ENCODE data around the gene KLRK1. TPM values are rescaled to one million over a fixed set of nuclear protein-coding genes. Genes with fewer than 3 reads are reported as not detected.
"Not testable (repeated sequence)": the region's sequence is repeated elsewhere in the genome, so short reads cannot be mapped to it uniquely, and the experiment has no call there.

KLRK1 gene
- total RNA-seq, 2 experiments from 2014 or later, result 0.35 to 0.50 TPM

DNA sequence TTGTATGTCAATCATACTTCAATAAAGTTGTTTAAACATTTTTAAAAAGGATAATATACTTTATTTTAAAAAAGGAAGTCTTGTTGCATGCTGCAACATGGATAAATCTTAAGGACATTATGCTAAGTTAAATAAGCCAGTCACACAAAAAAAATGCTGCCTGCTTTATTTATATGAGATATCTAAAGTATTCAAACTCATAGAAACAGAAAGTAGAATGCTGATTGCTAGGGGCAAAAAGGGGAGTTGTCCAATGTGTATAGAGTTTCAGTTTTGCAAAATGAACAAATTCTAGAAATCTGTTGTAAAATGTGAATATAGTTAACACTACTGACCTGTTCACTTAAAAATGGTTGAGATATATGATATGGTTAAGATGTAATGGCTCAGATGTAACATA lies 11.0 kb upstream of the KLRK1 start:
- Mint-ChIP-seq H3K9me3 (no peaks in the 10 kb centered on the region), H3K27me3 (ENCODE audit: low read depth) (peaks cover 6% of the 10 kb centered on the region), H3K4me1 (ENCODE audit: low read depth) (no peaks in the 10 kb centered on the region), H3K4me3 (no peak overlapping the region), H3K36me3 (ENCODE audit: low read depth) (no peaks in the 10 kb centered on the region), H3K27ac (no peak overlapping the region)
- CTCF ChIA-PET, result no interaction called here
- intact Hi-C loops (cut with micrococcal nuclease), result no loop called here
- no peak for DNase-seq

DNA sequence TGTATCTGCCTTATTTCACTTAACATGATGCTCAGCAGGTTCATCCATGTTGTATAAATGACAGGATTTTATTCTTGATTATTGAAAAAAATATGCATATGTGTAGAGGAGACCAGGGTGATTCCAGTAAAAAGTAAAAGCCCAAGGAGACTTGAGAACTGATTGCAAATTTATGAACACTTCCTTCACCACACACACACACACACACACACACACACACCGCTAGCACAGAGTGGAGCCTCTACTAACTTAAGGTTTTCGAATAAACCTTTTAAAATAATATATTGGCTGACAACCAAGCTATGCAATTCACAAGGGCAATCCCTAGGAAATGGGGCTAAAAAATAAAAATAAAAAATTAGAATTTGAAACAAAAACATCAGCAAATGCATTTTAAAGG lies 8.3 kb upstream of the KLRK1 start:
- CTCF ChIA-PET, result no interaction called here
- peaks cover 8% of the 10 kb centered on the region for H3K27me3 Mint-ChIP-seq (ENCODE audit: low read depth)
- no peaks in the 10 kb centered on the region for H3K4me1 Mint-ChIP-seq (ENCODE audit: low read depth)
- H3K4me3 Mint-ChIP-seq, result no peak overlapping the region
- DNase-seq, result no peak
- intact Hi-C loops (cut with micrococcal nuclease), result no loop called here
- no peaks in the 10 kb centered on the region for H3K9me3 Mint-ChIP-seq
- no peaks in the 10 kb centered on the region for H3K36me3 Mint-ChIP-seq (ENCODE audit: low read depth)
- no peak overlapping the region for H3K27ac Mint-ChIP-seq

DNA sequence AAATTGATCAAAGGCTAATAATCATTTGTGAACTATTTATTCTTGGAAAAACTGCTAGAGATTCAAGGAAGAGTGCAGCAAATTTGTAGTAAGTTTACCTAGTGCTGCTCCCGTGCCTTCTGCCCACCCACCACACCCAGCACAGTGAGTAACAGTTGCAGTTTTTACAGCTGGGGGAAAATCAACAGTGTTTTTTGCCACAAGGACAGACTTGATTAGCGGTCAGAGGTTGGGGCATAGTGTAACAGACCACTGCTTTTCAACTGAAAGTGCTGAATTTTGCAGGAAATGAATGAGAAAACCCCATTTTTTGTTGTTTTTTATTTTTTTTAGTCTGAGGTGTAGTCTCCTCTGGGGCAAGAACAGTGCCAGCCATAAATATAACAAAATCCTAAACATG lies 7.5 kb upstream of the KLRK1 start:
- intact Hi-C loops (cut with micrococcal nuclease), result no loop called here
- no peak for DNase-seq
- peaks cover 10% of the 10 kb centered on the region for H3K27me3 Mint-ChIP-seq (ENCODE audit: low read depth)
- no peak overlapping the region for H3K27ac Mint-ChIP-seq
- H3K9me3 Mint-ChIP-seq, result no peaks in the 10 kb centered on the region
- CTCF ChIA-PET, result no interaction called here
- H3K36me3 Mint-ChIP-seq (ENCODE audit: low read depth), result no peaks in the 10 kb centered on the region
- H3K4me3 Mint-ChIP-seq, result no peak overlapping the region
- H3K4me1 Mint-ChIP-seq (ENCODE audit: low read depth), result no peaks in the 10 kb centered on the region

DNA sequence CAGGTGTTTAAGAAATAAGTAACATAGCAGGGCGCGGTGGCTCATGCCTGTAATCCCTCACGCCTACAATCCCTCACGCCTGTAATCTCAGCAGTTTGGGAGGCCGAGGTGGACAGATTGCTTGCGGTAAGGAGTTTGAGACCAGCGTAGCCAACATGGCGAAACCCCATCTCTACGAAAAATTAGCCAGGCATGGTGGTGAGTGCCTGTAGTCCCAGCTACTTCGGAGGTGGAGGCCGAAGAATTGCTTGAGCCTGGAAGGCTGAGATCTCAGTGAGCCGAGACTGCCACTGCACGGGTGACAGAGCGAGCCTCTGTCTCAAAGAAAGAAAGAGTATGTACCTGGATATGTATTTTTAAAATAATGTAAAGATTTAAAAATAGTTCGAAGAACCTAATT lies 6.3 kb upstream of the KLRK1 start:
- not testable (repeated sequence) for H3K9me3 Mint-ChIP-seq, H3K27ac Mint-ChIP-seq, DNase-seq

DNA sequence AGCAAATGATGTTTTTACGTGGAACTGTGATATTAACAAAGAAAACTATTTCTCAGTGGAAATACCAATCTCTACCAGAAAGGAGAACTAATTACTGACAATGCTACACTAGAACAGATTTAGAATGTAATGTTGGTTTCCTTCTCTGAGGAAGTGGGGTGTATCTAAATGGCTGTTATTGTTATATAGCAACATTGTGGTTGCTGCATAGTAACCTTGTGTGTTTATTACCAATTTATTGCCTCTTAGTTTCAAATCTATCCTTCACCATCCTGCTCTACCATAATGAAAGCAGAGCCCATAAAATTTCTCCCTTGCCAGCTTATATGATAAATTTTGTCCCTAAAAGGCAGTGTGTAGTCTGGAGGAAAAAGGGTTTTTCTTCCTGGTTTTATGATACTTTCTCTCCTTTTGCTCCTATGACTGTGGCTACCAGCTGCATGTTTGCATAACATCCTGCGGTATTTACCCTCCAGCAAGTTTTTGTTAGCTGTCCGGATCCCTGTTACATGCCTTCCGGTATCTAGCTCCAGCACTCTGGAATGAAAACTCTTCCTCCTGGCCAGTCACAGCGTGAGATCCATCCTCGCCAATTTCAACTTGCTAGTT lies 5.7 kb upstream of the KLRK1 start:
- peaks cover 10% of the 10 kb centered on the region for H3K27me3 Mint-ChIP-seq (ENCODE audit: low read depth)
- no peaks in the 10 kb centered on the region for H3K9me3 Mint-ChIP-seq
- peaks cover 2% of the 10 kb centered on the region for H3K4me1 Mint-ChIP-seq (ENCODE audit: low read depth)
- intact Hi-C loops (cut with micrococcal nuclease), result no loop called here
- DNase-seq, result no peak
- no peaks in the 10 kb centered on the region for H3K36me3 Mint-ChIP-seq (ENCODE audit: low read depth)
- CTCF ChIA-PET, result no interaction called here
- no peak overlapping the region for H3K4me3 Mint-ChIP-seq
- H3K27ac Mint-ChIP-seq, result no peak overlapping the region

More for the DNA sequence above, 6.3 kb upstream of the KLRK1 start:
- H3K4me3 Mint-ChIP-seq; H3K36me3 Mint-ChIP-seq (ENCODE audit: low read depth); H3K27me3 Mint-ChIP-seq (ENCODE audit: low read depth); CTCF ChIA-PET; H3K4me1 Mint-ChIP-seq (ENCODE audit: low read depth); intact Hi-C loops (cut with micrococcal nuclease): not testable (repeated sequence)

DNA sequence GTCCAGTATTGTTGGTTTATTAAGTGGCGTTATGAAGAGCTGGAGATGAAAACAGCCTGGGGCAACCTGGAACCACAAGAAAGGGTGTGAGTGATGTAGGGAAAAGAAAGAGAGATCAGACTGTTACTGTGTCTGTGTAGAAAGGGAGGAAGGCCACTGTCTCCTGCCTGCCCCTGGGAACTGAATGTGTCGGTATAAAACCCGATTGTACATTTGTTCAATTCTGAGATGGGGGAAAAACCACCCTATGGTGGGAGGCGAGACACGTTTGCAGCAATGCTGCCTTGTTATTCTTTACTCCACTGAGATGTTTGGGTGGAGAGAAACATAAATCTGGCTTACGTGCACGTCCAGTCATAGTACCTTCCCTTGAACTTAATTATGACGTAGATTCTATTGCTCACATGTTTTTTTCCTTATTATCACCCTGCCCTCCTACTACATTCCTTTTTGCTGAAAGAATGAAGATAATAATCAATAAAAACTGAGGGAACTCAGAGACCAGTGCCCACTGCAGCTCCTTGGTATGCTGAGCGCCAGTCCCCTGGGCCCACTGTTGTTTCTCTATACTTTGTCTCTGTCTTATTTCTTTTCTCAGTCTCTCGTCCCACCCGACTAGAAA lies 4.8 kb upstream of the KLRK1 start:
- CTCF ChIA-PET; H3K4me3 Mint-ChIP-seq; DNase-seq; H3K36me3 Mint-ChIP-seq (ENCODE audit: low read depth); H3K27ac Mint-ChIP-seq; H3K9me3 Mint-ChIP-seq; intact Hi-C loops (cut with micrococcal nuclease); H3K27me3 Mint-ChIP-seq (ENCODE audit: low read depth); H3K4me1 Mint-ChIP-seq (ENCODE audit: low read depth): not testable (repeated sequence)

DNA sequence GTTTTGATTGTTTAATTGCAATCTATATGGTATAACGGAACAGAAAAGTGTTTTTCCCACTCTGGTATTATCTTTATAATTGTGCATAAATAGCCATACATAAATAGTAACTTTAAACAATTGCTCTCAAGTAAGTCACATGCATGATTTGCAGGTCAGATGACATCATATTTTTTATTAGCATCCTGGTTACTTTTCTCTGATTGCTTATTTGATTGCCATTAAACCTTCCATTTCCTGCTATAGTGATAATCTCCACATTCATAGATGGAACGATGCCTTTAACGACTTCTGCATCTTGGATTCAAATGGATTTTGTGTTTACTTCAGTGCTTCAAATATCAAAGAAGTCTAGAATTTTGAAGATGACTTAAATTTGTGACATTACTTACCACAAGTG lies 3.5 kb upstream of the KLRK1 start:
- DNase-seq, result no peak
- Mint-ChIP-seq H3K27ac (no peak overlapping the region), H3K4me1 (ENCODE audit: low read depth) (peaks cover 8% of the 10 kb centered on the region), H3K36me3 (ENCODE audit: low read depth) (no peaks in the 10 kb centered on the region), H3K27me3 (ENCODE audit: low read depth) (peaks cover 10% of the 10 kb centered on the region), H3K9me3 (no peaks in the 10 kb centered on the region), H3K4me3 (no peak overlapping the region)
- intact Hi-C loops (cut with micrococcal nuclease), result no loop called here
- CTCF ChIA-PET, result no interaction called here

DNA sequence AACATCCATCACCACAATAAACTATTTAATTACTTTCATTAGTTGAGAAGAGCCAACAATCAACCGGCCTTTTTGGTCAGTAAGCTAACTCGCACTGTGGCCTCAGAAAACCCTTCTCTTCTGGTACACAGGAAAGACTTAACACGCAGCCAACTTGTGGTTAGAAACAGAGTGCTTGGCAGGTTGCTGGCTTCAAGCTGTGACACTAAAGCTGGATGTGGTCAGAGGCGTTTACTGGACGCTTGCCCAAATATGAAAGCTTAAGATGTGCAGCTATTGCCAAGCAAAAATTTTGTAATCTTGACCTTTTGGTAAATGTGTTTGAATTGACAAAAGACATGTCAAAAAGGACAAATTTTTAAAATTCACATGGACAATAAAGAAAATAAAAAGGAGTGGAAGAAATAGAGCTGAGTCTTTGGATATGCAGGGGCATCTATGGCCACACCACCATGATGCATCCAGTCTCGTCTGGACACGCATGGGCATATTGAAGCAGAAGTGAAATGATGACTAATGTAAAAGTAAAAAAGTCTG lies 2.6 kb upstream of the KLRK1 start:
- DNase-seq, result no peak
- no peak overlapping the region for H3K4me3 Mint-ChIP-seq
- no peaks in the 10 kb centered on the region for H3K36me3 Mint-ChIP-seq (ENCODE audit: low read depth)
- peaks cover 7% of the 10 kb centered on the region for H3K27me3 Mint-ChIP-seq (ENCODE audit: low read depth)
- H3K27ac Mint-ChIP-seq, result no peak overlapping the region
- H3K9me3 Mint-ChIP-seq, result no peaks in the 10 kb centered on the region
- peaks cover 8% of the 10 kb centered on the region for H3K4me1 Mint-ChIP-seq (ENCODE audit: low read depth)
- CTCF ChIA-PET, result interaction anchor here (0.6 kb wide), 1 partner anchor 806 kb away, joined by 3 read pairs; no protein-coding TSS in a partner anchor
- intact Hi-C loops (cut with micrococcal nuclease), result no loop called here

DNA sequence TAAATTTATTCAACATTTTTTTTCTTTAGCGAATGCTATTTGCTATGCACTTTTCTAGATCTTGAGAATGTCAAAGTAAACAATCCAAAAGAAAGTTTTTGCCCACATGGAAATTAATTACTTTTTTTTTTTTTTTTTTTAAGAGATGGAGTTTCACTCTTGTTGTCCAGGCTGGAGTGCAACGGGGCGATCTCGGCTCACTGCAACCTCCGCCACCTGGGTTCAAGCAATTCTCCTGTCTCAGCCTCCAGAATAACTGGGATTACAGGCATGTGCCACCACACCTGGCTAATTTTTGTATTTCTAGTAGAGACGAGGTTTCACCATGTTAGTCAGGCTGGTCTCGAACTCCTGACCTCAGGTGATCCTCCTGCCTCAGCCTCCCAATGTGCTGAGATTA lies 1.1 kb upstream of the KLRK1 start:
- intact Hi-C loops (cut with micrococcal nuclease); DNase-seq; H3K4me3 Mint-ChIP-seq; H3K9me3 Mint-ChIP-seq; H3K4me1 Mint-ChIP-seq (ENCODE audit: low read depth); H3K27me3 Mint-ChIP-seq (ENCODE audit: low read depth); H3K36me3 Mint-ChIP-seq (ENCODE audit: low read depth); CTCF ChIA-PET; H3K27ac Mint-ChIP-seq: not testable (repeated sequence)

DNA sequence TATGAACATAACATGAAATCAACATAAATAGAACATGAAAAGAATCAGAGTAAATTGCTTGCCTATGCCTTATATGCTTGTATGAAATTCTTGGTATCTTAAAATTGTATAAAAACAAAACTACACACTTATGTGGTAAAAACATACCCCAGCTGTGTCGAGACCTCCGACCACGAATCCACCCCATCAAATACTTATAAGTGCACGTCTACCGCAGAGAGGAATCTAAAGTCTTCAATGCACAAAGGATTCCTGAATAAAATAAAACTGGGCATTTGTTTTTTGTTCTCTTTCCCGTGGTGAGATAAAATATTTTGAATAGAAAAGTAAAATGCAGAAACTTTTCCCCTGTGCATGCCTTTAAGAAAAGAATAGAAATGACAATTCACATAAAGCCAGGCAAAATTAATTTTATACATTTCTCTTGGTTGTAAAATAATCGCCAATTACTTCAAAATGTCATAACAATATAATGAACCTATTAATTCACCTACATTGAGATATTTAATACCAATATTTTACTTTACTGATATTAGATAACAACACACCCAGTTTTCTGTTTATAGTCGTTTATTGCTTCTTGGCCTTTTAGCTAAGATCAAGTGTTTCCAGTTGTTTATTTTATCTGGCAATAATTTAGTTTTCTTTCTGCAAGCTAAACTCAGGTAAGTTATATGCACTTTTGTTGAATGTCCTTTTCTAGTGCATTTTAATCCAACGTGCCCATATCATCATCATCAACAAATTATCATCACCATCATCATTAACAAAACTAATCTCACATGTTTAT lies 1.0 kb downstream of the KLRK1 start:
- Mint-ChIP-seq H3K4me3 (no peak overlapping the region), H3K27ac (no peak overlapping the region), H3K27me3 (ENCODE audit: low read depth) (peaks cover 11% of the 10 kb centered on the region), H3K36me3 (ENCODE audit: low read depth) (no peaks in the 10 kb centered on the region), H3K4me1 (ENCODE audit: low read depth) (peaks cover 8% of the 10 kb centered on the region), H3K9me3 (no peaks in the 10 kb centered on the region)
- no peak for DNase-seq
- intact Hi-C loops (cut with micrococcal nuclease), result no loop called here
- CTCF ChIA-PET, result interaction anchor here (1.1 kb wide), 1 partner anchor 69 kb away, joined by 3 read pairs; no protein-coding TSS in a partner anchor

DNA sequence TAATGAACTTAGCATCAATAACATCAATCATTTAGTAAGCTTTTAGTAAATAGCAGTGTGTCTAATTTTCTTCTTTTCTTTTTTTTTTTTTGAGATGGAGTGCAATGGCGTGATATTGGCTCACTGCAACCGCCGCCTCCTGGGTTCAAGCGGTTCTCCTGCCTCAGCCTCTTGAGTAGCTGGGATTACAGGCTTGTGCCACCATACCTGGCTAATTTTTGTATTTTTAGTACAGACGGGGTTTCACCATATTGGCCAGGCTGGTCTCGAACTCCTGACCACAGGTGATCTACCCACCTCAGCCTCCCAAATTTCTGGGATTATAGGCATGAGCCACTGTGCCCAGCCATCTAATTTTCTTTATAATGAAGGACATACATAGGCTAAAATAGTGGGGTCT lies 2.3 kb downstream of the KLRK1 start:
- H3K9me3 Mint-ChIP-seq; H3K4me1 Mint-ChIP-seq (ENCODE audit: low read depth); H3K27ac Mint-ChIP-seq; H3K36me3 Mint-ChIP-seq (ENCODE audit: low read depth); DNase-seq; intact Hi-C loops (cut with micrococcal nuclease); H3K4me3 Mint-ChIP-seq: not testable (repeated sequence)
- H3K27me3 Mint-ChIP-seq (ENCODE audit: low read depth), result peaks cover 12% of the 10 kb centered on the region
- CTCF ChIA-PET, result interaction anchor here (0.6 to 1.1 kb wide), 2 partner anchors 71 to 131 kb away, joined by 3 read pairs; no protein-coding TSS in a partner anchor

DNA sequence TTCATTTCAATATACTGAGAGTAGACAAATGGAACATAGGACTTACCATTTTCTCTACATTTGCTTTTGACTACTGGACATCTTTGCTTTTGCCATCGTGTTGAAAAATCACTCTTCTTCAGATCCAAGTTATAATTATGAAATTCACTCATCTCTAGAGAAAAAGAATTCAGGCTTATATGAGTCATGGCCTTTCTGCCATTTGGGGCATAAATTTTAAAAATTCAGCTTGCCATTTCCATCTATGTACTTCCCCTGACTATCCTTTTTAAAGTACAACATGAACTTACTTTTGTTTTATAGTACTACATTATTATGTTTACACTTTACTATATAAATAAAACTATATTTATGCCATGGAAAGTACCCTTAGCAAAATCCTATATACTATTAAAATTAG lies 3.0 kb downstream of the KLRK1 start:
- DNase-seq, result no peak
- Mint-ChIP-seq H3K27me3 (ENCODE audit: low read depth) (peaks cover 13% of the 10 kb centered on the region), H3K27ac (no peak overlapping the region), H3K9me3 (no peaks in the 10 kb centered on the region), H3K4me1 (ENCODE audit: low read depth) (peaks cover 8% of the 10 kb centered on the region), H3K4me3 (no peak overlapping the region), H3K36me3 (ENCODE audit: low read depth) (no peaks in the 10 kb centered on the region)
- intact Hi-C loops (cut with micrococcal nuclease), result no loop called here
- CTCF ChIA-PET, result interaction anchor here (1.0 kb wide), 1 partner anchor 58 kb away, joined by 3 read pairs; no protein-coding TSS in a partner anchor

Measured in activated naive CD4-positive, alpha-beta T cell treated with anti-CD3 and anti-CD28 coated beads for 36 hours (primary cell).